Colonic mucosa (tissue), 4 donors: ENCODE data around the gene MYOM3. TPM values are rescaled to one million over a fixed set of nuclear protein-coding genes. Genes with fewer than 3 reads are reported as not detected.

Experiments
- DNase-seq: peaks from one replicate; pipeline ENCODE4 v3.0.0-alpha.2; 2020
- H3K27ac ChIP-seq: fragments of 200-600 bp; one replicate; pipeline ENCODE4 v1.8.0; 2021
- H3K27me3 ChIP-seq: fragments of 200-600 bp; one replicate; pipeline ENCODE4 v1.8.0; 2021
- H3K36me3 ChIP-seq: fragments of 200-600 bp; one replicate; pipeline ENCODE4 v1.8.0; 2021
- H3K4me1 ChIP-seq: fragments of 200-600 bp; one replicate; pipeline ENCODE4 v1.8.0; 2021; ENCODE audit warnings: mild to moderate bottlenecking
- H3K4me3 ChIP-seq: fragments of 200-600 bp; one replicate; pipeline ENCODE4 v1.8.0; 2021
- H3K9ac ChIP-seq, 2 donors: one replicate each; pipeline ENCODE4 v1.7.0; 2013; ENCODE audit warnings: control low read depth in 2 of 2, low read depth in 2 of 2, low read length in 2 of 2
- H3K9me3 ChIP-seq: fragments of 200-600 bp; one replicate; pipeline ENCODE4 v1.8.0; 2021
- intact Hi-C: fragments of 100-400 bp; cut with DNase I; formaldehyde crosslinking; loops from one replicate; pipeline ENCODE4 v1.14.1; 2022
- total RNA-seq, 2 donors: library from RNA; stranded (reverse); fragmentation: NEBNext Ultra II Directional in 1 of 2; extraction: Animal tissue kit (Norgen Biotek cat#: 25700) in 1 of 2; gene quantifications; one replicate each; pipeline ENCODE4 v1.2.1, GENCODE V29; 2021
- TF ChIP-seq, protein P1 (sequence below): fragments of 200-600 bp; IDR thresholded peaks from one replicate; pipeline ENCODE4 v1.8.0; 2022; ENCODE audit warnings: antibody characterized with exemption, mild to moderate bottlenecking
- donor health status: healthy.
- donor health status: DM: no; HTN: no; CAD: no.
- donor health status: DM: no; HTN: no; CAD: no.

The MYOM3 gene
- total RNA-seq, 2 donors from 2014 or later, result 1.8 to 3.3 TPM

DNA sequence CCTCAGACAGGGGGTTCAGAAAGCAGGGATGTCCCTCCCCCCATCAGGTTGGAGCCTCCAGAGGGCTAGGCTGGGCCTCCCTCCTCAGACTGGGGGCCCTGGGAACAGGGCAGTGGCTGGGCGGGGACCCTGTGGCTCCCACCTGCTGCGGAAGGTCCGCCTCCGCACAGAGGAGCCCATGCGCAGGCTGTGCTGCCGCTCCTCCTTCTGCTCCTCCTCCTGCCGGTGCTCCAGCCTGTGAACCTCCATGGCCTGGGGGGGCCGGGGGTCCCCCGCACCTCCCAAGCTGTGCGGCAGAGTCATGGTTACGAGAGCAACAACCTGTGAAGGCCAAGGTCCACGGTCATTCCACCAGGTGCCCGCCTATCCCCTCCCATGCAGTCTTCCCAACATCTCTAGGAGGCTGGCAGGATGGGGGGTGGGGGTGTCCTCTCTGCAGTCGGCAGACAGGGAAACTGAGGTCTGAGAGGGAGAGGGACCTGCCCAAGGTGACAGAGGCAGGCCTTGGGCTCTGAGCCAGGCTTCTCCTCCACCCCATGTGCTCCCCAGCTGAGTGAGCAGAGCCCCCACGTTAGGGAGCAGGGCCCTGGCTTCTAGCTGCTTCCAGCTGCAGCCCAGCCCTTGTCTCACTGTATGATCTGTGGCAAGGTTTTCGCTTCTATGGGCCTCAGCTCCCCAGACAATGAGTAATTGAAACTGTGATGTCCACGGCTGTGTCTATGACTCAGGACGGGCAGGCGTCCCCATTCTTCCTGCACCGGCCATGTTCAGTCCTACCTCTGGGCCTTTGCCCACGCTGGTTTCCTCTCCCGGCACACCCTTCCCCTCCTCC is 3.4 kb downstream of the MYOM3 start:
- peak overlapping the region in 1 of 2 donors; percentile 1 for H3K9ac ChIP-seq
- peaks cover 7% of the 10 kb centered on the region for H3K4me1 ChIP-seq
- H3K27me3 ChIP-seq, result no peaks in the 10 kb centered on the region
- intact Hi-C loops, result no loop called here
- no peaks in the 10 kb centered on the region for H3K9me3 ChIP-seq
- H3K27ac ChIP-seq, result peak overlapping the region; percentile 55
- H3K36me3 ChIP-seq, result no peaks in the 10 kb centered on the region
- peak; percentile 59 for DNase-seq
- H3K4me3 ChIP-seq, result no peak overlapping the region
- TF ChIP-seq, protein P1, sequence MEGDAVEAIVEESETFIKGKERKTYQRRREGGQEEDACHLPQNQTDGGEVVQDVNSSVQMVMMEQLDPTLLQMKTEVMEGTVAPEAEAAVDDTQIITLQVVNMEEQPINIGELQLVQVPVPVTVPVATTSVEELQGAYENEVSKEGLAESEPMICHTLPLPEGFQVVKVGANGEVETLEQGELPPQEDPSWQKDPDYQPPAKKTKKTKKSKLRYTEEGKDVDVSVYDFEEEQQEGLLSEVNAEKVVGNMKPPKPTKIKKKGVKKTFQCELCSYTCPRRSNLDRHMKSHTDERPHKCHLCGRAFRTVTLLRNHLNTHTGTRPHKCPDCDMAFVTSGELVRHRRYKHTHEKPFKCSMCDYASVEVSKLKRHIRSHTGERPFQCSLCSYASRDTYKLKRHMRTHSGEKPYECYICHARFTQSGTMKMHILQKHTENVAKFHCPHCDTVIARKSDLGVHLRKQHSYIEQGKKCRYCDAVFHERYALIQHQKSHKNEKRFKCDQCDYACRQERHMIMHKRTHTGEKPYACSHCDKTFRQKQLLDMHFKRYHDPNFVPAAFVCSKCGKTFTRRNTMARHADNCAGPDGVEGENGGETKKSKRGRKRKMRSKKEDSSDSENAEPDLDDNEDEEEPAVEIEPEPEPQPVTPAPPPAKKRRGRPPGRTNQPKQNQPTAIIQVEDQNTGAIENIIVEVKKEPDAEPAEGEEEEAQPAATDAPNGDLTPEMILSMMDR, result no peak

DNA sequence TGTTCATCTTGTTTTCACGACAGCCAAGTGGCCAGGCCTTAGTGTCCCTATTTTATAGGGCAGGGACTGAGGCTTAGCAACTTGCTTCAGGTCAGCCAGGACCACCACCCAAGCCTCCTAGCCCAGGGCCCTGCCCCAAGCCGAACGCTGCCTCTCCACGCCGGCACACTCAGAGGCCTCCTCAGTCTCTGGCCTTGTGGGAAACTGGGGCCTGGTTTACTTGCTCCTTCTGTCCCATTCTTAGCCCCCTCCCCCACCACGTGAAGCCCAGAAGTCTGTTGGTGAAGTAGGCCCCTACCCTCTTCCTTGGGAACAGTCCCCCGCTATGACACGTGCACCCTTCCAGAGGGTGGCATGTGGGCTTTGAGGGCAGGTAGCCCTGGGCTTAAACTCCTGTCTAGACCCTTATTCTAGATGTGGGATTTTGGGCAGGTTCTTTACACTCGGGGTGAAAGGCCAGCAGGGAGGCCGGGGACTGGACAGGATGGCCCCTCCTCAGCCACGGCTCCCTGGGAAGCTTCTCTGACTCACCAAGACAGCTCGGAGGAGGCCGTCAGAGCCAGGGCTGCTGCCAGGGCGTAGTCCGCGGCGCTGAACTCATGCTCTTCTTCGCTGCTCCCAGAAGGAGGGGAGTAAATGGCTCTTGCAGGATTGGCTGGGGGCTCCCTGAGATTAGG is 4.3 kb downstream of the MYOM3 start:
- intact Hi-C loops, result no loop called here
- peak overlapping the region; percentile 55 for H3K27ac ChIP-seq

GRCh38 chr1:24105368-24106160 is 6.4 kb downstream of the MYOM3 start:
- H3K36me3 ChIP-seq, result no peaks in the 10 kb centered on the region
- intact Hi-C loops, result no loop called here
- H3K4me3 ChIP-seq, result no peak overlapping the region
- TF ChIP-seq, protein P1, result no peak
- no peak overlapping the region for H3K27ac ChIP-seq
- peaks cover 7% of the 10 kb centered on the region for H3K4me1 ChIP-seq
- H3K9me3 ChIP-seq, result no peaks in the 10 kb centered on the region
- H3K9ac ChIP-seq, result no peak overlapping the region
- H3K27me3 ChIP-seq, result no peaks in the 10 kb centered on the region
- peak; percentile 49 for DNase-seq

More for the DNA sequence above, 4.3 kb downstream of the MYOM3 start:
- peak; percentile 52 for DNase-seq
- no peaks in the 10 kb centered on the region for H3K36me3 ChIP-seq
- H3K4me3 ChIP-seq, result no peak overlapping the region
- TF ChIP-seq, protein P1, result no peak
- H3K4me1 ChIP-seq, result peaks cover 7% of the 10 kb centered on the region
- no peaks in the 10 kb centered on the region for H3K9me3 ChIP-seq
- no peak overlapping the region for H3K9ac ChIP-seq
- no peaks in the 10 kb centered on the region for H3K27me3 ChIP-seq

- no peaks in the 10 kb centered on the region for H3K36me3 ChIP-seq
- no peaks in the 10 kb centered on the region for H3K9me3 ChIP-seq
- intact Hi-C loops, result no loop called here
- H3K4me3 ChIP-seq, result no peak overlapping the region
- H3K4me1 ChIP-seq, result peaks cover 7% of the 10 kb centered on the region
- no peak overlapping the region for H3K27ac ChIP-seq
- no peak for DNase-seq
- TF ChIP-seq, protein P1, result no peak
- H3K9ac ChIP-seq, result no peak overlapping the region
- H3K27me3 ChIP-seq, result no peaks in the 10 kb centered on the region
Measured at GRCh38 chr1:24104854-24105253, 7.1 kb downstream of the MYOM3 start.

DNA sequence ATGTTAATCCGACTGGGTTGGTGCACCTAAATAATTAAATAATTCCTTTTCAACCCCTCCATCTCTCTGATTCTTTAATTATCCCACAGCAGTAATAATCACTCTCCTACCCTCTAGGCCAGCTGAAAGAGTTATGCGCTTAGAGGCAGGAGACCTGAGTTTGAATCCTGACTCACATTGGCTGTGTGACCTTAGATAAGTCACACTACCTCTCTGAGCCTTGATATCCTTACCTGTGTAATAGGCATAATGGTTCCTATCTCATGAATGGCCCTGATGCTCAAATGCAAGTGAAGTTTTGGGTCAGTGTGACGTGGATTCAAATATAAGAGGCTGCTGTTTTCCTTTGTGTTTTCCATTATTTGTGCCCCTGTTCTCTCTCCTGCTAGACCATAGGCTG is 8.1 kb downstream of the MYOM3 start:
- Histone ChIP-seq H3K36me3 (no peaks in the 10 kb centered on the region), H3K4me3 (no peak overlapping the region), H3K27me3 (no peaks in the 10 kb centered on the region), H3K9ac (no peak overlapping the region), H3K27ac (no peak overlapping the region), H3K9me3 (no peaks in the 10 kb centered on the region), H3K4me1 (peaks cover 7% of the 10 kb centered on the region)
- no peak for DNase-seq
- TF ChIP-seq, protein P1, result no peak
- intact Hi-C loops, result no loop called here
